GM10266 (cell line): ENCODE results near the gene NOLC1.

Experiments
- DNase-seq: peaks from one replicate; pipeline ENCODE4 v3.0.0; 2012; ENCODE audit errors: extremely low spot score
- TF ChIP-seq, protein P1 (sequence below): IDR thresholded peaks from 2 replicates; pipeline ENCODE4 v1.5.1; 2012; ENCODE audit warnings: mild to moderate bottlenecking, low read depth; ENCODE audit not compliant: control insufficient read depth, insufficient read depth; ENCODE audit errors: missing control alignments

Gene NOLC1

DNA sequence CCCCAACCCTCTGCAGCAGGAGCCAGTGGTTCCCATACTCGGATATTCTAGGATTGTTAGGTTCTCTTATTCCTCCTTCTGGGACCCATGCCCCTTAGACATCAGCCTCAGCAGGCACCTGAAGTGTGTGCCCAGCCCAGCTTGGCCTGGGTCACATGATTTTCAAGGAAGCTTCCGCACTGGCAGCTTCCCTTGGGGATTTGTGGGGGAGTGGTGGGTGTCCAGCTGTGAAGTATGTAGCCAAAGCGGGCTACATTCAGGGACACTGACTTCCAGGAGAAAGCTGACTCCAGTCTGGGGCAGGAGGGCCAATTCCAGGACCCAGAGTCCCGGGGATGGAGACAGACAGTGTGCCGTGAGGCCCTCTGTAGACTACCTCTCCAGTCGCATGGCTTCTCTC, 33.3 kb upstream of the NOLC1 start:
- TF ChIP-seq, protein P1, sequence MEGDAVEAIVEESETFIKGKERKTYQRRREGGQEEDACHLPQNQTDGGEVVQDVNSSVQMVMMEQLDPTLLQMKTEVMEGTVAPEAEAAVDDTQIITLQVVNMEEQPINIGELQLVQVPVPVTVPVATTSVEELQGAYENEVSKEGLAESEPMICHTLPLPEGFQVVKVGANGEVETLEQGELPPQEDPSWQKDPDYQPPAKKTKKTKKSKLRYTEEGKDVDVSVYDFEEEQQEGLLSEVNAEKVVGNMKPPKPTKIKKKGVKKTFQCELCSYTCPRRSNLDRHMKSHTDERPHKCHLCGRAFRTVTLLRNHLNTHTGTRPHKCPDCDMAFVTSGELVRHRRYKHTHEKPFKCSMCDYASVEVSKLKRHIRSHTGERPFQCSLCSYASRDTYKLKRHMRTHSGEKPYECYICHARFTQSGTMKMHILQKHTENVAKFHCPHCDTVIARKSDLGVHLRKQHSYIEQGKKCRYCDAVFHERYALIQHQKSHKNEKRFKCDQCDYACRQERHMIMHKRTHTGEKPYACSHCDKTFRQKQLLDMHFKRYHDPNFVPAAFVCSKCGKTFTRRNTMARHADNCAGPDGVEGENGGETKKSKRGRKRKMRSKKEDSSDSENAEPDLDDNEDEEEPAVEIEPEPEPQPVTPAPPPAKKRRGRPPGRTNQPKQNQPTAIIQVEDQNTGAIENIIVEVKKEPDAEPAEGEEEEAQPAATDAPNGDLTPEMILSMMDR = no peak
- DNase-seq = no peak

DNA sequence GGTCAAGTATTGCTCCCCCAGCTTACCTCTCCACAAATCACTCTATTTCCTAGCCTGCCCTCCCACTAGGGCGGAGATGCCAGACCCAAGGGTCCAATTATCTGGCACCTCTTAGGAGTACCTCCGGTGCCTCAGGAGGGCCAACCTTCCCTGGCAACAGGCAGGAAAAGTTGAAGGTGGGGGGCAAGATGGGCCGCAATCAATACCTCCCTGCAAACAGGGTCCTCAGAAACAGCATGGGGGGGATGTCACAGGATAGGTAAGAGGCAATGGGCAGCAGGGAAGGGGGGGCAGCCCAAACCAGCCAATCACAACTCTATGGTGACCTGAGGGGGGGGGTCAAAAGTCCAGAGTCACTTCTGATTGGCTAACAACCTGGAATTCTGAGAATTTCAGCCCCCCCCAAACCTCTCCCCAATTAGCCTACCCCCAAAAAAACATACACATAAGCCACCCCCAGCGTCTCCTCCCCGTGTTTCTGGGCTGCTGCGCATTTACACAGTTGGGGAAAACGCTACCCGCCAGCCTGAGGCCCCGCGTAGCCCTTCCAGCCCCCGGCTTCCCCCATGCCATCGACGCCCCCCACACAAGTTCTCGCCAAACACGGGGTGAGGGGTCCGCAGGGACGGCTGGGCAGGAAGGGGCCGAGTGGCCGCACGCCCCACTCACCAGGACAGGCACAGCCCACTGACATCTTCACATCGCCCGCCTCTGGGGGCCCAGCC, 32.6 kb upstream of the NOLC1 start:
- TF ChIP-seq, protein P1 = no peak
- peak; percentile 92 for DNase-seq

DNA sequence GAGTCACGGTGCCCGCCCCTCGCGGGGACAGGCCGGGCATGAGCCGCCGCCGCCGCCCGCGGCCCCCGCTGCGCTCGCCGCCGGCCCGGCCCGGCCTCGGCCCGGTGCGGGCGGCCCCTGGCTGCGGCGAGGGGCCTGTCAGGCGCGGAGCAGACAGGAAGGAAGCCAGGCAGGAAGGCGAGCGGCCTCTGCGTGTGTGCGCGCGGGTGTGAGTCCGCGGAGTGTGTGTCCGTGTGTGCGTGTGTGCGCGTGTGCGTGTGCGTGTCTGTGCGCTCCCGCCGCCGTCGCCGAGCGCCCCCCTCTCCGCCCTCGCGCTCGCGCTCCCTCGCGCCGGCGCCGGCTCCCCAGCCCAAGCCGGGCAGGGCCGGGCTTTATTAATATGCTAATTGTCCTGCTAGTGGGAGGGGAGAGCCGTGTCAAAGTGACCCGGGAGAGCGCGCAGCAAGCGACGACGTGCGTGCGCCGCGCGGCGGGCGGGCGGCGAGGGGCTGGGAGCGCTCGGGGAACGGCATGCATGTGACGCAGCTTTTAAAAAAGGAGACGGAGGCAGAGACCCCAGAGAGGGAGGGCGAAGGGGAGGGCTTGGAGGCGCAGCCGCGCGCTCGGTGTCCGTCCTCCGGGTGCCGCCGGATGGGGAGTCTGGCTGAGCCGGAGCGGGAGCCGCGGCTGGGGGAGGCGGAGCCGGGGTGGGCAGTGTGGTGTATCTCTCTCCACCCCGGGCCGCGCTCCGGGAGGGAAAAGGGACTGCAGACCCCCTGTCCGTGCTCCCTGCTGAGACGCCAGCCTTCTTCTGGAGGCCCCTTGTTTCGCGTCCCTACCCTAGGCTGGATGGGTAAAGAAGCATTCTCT, 31.8 kb upstream of the NOLC1 start, which contains the start of gene LDB1:
LDB1 (minus strand) TSS at position 227 of the 849 bp plus-strand sequence. CDS start 258 bp downstream, outside the sequence.
- TF ChIP-seq, protein P1 = peak; percentile 22
- peak; percentile 91 for DNase-seq

DNA sequence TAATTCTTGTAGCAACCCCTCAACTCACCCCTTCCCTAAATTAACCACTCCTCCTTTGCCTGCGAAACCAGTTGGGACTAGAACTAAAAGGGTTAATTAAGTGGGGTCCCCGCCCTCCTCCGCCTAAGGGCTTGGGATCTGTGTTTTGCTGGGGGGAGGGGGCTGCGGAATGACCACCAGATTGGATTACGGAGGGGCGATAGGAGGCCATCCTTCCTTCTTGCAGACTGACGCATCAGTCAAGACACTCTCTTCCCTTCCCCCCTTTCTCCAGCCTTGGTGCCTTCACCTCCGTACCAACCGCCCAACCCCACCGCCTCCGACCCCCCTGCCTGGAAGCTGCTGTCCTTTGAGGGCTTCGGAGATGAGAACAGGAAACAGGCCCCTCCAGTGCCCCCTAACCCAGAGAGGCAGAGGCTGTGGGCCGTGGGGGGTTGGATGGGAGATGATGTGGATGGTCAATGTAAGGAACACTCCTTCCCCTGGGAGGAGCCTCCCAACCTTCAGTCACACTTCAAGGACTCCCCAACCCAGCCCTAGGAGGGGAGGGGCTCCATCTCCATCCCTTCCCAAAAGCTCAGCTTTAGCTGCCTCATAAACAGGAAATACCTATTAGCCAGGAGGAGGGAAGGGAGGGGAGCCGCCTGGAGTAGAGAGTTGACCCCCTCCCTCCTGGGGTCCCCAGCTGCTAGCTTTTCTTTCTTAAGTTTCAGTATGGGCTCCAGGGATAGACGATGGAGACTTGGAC, 31.0 kb upstream of the NOLC1 start:
- DNase-seq = no peak
- TF ChIP-seq, protein P1 = no peak

DNA sequence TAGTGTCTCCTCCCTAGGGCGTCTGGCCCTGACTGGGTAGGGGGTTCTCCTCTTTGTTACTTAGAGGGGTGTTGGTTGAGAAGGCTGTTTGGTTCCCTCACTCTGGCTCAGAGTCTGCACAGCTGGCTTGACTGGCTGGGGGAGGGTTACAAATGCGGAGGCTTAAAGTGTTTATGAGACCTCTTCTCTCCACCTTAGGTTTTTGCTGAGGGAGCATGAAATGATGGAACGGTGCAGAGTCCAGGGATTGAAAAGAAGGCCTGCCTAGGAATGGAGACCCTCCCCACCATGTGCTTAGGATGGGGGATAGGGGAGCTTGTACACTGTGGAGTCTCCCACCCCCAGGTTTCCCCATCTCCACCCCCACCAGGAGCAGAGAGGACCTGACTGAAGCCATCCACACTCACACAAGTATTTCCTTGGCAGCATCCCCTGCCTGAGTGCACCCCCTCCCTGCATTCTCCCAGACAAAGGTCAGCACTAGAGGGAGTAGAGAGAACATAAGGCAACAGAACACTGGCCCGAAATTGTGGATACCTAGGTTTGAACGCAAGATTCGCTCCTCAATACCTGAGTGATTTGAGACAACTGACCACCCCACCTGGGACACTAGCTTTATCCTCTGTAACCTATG, 30.3 kb upstream of the NOLC1 start:
- no peak for DNase-seq
- TF ChIP-seq, protein P1 = no peak

DNA sequence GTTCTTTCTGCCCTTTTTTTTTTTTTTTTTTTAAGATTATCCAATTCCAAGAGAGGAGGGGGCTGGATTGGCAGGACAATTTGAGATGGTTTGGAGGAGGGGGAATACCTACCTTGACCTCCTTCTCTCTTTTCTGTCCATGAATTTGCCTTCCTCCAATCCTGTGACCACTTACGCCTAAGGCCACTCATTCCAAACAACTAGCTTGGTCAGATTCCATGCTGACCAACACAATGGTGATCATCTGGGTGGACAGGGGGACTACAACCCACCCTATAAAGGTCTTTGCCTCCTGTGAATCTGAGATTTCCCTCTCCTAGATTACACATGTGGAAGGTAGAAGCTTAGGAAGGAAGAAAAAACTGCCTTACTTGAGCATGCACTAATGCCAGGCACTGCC, 29.7 kb upstream of the NOLC1 start:
- TF ChIP-seq, protein P1 = no peak
- DNase-seq = no peak
